T-helper 17 cell (primary cell): ENCODE data around the gene XKR7. TPM values are rescaled to one million over a fixed set of nuclear protein-coding genes. Genes with fewer than 3 reads are reported as not detected.
"Not testable (repeated sequence)": the region's sequence is repeated elsewhere in the genome, so short reads cannot be mapped to it uniquely, and the experiment has no call there.

Experiments used
- ATAC-seq: fragments of 150-1000 bp; cut with Tn5 transposase; 2 replicates; pipeline ENCODE4 v1.10.0; 2021; ENCODE audit warnings: mild to moderate bottlenecking, moderate library complexity
- DNase-seq, 3 donors: peaks; one replicate each; pipeline versions ENCODE4 v3.0.0 to v3.0.0-alpha.2; 2020 to 2021
- H3K9me3 ChIP-seq: one replicate; pipeline ENCODE4 v1.7.0; 2013; ENCODE audit warnings: low read length, mild to moderate bottlenecking; ENCODE audit not compliant: control insufficient read depth, poor library complexity, severe bottlenecking
- H3K27ac Mint-ChIP-seq: one replicate; pipeline ENCODE4 v1.8.0; 2022; ENCODE audit warnings: mild to moderate bottlenecking, moderate library complexity, mixed read lengths
- H3K27me3 Mint-ChIP-seq: one replicate; pipeline ENCODE4 v1.8.0; 2022; ENCODE audit warnings: mixed read lengths
- H3K36me3 Mint-ChIP-seq: one replicate; pipeline ENCODE4 v1.8.0; 2022; ENCODE audit warnings: low read depth, mixed read lengths
- H3K4me1 Mint-ChIP-seq: one replicate; pipeline ENCODE4 v1.8.0; 2022; ENCODE audit warnings: mild to moderate bottlenecking, mixed read lengths
- H3K4me3 Mint-ChIP-seq: one replicate; pipeline ENCODE4 v1.8.0; 2022; ENCODE audit warnings: mild to moderate bottlenecking, moderate library complexity, mixed read lengths
- total RNA-seq, 4 donors: library from RNA in 2 of 4; stranded (reverse) in 2 of 4; gene quantifications; one replicate each; pipeline ENCODE4 v1.2.3 and lab custom pipeline; 2022 to 2026

XKR7 gene, protein sequence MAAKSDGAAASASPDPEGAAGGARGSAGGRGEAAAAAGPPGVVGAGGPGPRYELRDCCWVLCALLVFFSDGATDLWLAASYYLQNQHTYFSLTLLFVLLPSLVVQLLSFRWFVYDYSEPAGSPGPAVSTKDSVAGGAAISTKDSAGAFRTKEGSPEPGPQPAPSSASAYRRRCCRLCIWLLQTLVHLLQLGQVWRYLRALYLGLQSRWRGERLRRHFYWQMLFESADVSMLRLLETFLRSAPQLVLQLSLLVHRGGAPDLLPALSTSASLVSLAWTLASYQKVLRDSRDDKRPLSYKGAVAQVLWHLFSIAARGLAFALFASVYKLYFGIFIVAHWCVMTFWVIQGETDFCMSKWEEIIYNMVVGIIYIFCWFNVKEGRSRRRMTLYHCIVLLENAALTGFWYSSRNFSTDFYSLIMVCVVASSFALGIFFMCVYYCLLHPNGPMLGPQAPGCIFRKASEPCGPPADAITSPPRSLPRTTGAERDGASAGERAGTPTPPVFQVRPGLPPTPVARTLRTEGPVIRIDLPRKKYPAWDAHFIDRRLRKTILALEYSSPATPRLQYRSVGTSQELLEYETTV
- total RNA-seq (not detected), total RNA-seq (lab: John Stamatoyannopoulos, UW) (0 to 0.08 reads per million in 2 donors)

- H3K27me3 Mint-ChIP-seq, result peaks cover 78% of the 10 kb centered on the region
- H3K9me3 ChIP-seq, result no peaks in the 10 kb centered on the region
- no peak within 1 kb of the TSS for H3K27ac Mint-ChIP-seq
- H3K4me1 Mint-ChIP-seq, result peaks cover 2% of the 10 kb centered on the region
- DNase-seq (no peak), ATAC-seq (peak; percentile 6)
- H3K4me3 Mint-ChIP-seq, result peak within 1 kb of the TSS; percentile 78
- no peaks in the 10 kb centered on the region for H3K36me3 Mint-ChIP-seq
Observed at GRCh38 chr20:31967830-31968249, at the start of gene XKR7. Gene XKR7 (plus strand): TSS chr20:31968151. CDS start chr20:31968176, 25 bp downstream.

DNA sequence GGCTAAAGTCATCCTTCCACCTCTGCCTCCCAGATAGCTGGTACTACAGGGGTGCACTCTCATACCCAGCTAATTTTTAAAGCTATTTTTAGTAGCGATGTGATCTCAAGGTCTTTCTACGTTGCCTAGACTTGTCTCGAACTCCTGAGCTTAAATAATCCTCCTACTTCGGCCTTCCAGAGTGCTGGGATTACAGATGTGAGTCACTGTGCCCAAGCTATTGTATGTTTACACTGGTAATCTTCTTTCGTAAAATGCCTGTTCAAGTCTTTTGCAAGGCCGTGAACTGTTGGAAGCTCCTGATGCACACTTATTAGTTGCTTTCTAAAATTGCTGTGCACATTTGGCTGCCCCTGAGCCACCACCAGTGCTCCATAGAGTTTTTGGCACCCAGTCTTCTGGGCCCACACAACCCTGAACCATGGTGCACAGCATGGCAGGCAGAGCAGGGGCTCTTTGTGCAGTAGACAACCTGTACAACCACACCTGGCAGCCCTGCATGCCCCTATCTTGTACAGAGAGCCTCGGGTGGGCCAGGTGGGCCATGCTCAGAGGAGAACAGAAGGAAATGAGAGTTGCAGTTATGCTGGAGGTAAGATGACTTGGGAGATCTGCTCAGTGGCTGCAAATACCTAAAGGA lies 49.4 kb upstream of the XKR7 start:
- H3K27me3 Mint-ChIP-seq, result peaks cover 54% of the 10 kb centered on the region
- DNase-seq, result no peak
- no peak overlapping the region for H3K27ac Mint-ChIP-seq
- no peaks in the 10 kb centered on the region for H3K9me3 ChIP-seq
- H3K36me3 Mint-ChIP-seq, result peaks cover 4% of the 10 kb centered on the region
- ATAC-seq, result no peak
- H3K4me3 Mint-ChIP-seq, result no peak overlapping the region
- H3K4me1 Mint-ChIP-seq, result no peaks in the 10 kb centered on the region

GRCh38 chr20:31919410-31920155 lies 48.4 kb upstream of the XKR7 start:
- Mint-ChIP-seq H3K4me1 (peaks cover 4% of the 10 kb centered on the region), H3K4me3 (peak overlapping the region; percentile 67), H3K27me3 (peaks cover 57% of the 10 kb centered on the region), H3K36me3 (peaks cover 10% of the 10 kb centered on the region), H3K27ac (no peak overlapping the region)
- no peaks in the 10 kb centered on the region for H3K9me3 ChIP-seq
- no peak for ATAC-seq
- DNase-seq, result no peak

DNA sequence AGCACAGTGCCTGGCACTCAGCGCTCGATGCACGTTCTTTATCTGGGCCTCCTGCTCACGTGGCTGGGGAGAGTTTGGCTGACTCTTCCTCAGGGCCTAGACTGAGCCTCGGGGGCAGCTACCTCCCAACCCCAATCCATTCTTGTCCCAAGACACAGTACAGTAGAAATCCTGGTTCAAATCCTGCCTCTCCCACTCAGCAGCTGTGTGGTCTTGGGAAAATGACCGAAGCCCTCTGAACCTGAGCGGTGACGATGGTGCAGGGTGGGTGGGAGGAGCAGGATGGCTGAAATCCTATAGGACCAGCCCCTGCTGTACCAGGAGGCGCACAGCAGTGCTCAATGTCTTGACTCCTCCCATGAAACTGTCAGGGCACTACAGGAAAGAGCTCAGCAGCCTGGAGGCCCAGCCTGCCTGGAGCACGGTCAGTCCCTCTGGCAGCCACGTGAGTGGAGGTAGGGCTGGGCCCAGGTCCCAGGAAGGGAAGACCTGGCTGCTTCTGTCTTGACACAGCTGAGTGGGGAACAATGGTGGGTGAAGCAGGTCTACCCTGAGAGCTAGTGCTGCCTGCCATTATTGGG lies 47.6 kb upstream of the XKR7 start:
- Mint-ChIP-seq H3K4me1 (peaks cover 4% of the 10 kb centered on the region), H3K36me3 (peaks cover 10% of the 10 kb centered on the region), H3K4me3 (peak overlapping the region; percentile 67), H3K27me3 (peaks cover 64% of the 10 kb centered on the region), H3K27ac (no peak overlapping the region)
- no peaks in the 10 kb centered on the region for H3K9me3 ChIP-seq
- ATAC-seq, result no peak
- no peak for DNase-seq

- not testable (repeated sequence) for H3K27ac Mint-ChIP-seq, H3K9me3 ChIP-seq, H3K4me3 Mint-ChIP-seq, ATAC-seq, DNase-seq, H3K4me1 Mint-ChIP-seq
- peaks cover 76% of the 10 kb centered on the region for H3K27me3 Mint-ChIP-seq
- H3K36me3 Mint-ChIP-seq, result peaks cover 10% of the 10 kb centered on the region
Observed at GRCh38 chr20:31921480-31921879, 46.5 kb upstream of the XKR7 start.

DNA sequence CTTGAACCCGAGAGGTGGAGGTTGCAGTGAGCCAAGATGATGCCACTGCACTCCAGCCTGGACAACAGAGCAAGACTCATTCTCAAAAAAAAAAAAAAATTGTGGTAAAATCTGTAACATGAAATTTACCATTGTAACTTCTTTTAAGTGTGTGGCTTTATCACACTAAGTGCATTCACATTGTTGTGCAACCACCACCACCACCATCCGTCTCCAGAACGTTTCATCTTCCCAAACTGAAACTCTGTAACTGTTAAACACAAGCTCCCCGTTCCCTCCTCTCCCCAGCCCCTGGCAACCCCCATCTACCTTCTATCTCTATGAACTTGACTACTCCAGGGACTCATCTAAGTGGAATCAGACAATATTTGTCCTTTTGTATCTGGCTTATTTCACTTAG lies 45.8 kb upstream of the XKR7 start:
- peaks cover 10% of the 10 kb centered on the region for H3K36me3 Mint-ChIP-seq
- peaks cover 76% of the 10 kb centered on the region for H3K27me3 Mint-ChIP-seq
- H3K4me3 Mint-ChIP-seq, result no peak overlapping the region

DNA sequence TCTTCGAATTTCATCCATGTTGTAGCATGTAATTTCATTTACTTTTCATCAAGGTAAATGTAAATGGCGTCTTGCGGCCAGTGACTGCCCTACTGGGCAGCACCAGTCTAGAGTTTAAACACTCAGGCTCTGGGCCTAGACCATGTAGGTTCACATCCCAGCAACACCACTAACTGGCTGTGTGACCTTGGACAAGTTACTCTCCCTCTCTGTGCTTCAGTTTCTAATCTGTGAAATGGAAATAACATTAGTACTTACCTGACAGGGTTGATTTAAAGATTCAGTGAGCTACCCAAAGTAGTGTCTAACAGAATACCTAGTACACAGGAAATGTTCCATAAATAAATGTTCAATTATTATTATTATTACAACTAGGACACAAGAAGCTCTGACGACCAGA lies 45.4 kb upstream of the XKR7 start:
- no peak for DNase-seq
- no peaks in the 10 kb centered on the region for H3K9me3 ChIP-seq
- ATAC-seq, result no peak
- Mint-ChIP-seq H3K4me1 (peaks cover 4% of the 10 kb centered on the region), H3K27me3 (peaks cover 72% of the 10 kb centered on the region), H3K27ac (no peak overlapping the region), H3K36me3 (peaks cover 10% of the 10 kb centered on the region), H3K4me3 (no peak overlapping the region)

More for the DNA sequence above, 45.8 kb upstream of the XKR7 start:
- Mint-ChIP-seq H3K4me1 (peaks cover 4% of the 10 kb centered on the region), H3K27ac (no peak overlapping the region)
- ATAC-seq (no peak), DNase-seq (no peak)
- H3K9me3 ChIP-seq, result no peaks in the 10 kb centered on the region

DNA sequence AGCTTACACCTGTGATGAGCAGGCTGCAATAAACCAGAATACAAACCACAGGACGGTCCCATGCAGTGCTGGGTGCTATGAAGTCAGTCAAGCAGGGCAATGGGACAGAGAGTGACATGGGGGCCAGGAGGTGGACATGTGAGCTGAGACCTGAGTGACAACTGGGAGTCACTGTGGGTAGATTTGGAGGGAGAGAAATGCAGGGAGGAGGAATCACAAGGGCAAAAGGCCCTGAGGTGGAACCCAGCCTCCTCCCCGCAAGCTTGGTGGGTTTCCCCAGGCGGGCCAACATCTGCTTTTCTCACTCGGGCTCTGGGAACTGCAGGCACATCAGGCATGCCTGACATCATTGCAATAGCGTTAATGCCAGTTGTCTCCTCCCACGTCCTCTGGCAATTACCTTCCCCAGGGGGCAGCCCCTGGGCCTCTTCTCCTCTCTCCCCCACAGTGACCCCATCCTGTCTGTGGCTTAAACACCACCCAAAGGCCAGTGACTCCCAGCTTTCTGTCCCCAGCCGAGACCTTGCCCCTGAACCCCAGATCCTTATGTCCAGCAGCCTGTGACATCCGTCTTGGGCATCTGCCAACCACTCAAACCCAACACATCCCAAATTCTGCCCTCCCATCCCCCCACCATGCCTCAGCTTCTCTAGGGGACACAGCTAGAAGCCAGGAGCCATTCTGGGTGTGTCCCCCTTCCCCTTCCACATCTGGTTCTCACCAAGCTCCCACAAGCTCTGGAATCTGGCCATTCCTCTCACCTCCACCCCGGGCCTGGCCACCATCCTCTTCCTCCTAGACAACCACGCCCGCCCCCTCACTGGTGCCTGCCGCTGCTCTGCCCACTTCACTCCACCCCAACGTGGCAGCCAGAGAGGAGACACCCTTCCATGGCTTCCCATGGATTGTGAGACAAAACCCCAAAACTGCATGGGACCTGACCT lies 44.3 kb upstream of the XKR7 start:
- H3K9me3 ChIP-seq, result no peaks in the 10 kb centered on the region
- Mint-ChIP-seq H3K27me3 (peaks cover 64% of the 10 kb centered on the region), H3K4me1 (peaks cover 4% of the 10 kb centered on the region), H3K36me3 (peaks cover 8% of the 10 kb centered on the region), H3K27ac (no peak overlapping the region), H3K4me3 (no peak overlapping the region)
- ATAC-seq, result no peak
- no peak for DNase-seq

DNA sequence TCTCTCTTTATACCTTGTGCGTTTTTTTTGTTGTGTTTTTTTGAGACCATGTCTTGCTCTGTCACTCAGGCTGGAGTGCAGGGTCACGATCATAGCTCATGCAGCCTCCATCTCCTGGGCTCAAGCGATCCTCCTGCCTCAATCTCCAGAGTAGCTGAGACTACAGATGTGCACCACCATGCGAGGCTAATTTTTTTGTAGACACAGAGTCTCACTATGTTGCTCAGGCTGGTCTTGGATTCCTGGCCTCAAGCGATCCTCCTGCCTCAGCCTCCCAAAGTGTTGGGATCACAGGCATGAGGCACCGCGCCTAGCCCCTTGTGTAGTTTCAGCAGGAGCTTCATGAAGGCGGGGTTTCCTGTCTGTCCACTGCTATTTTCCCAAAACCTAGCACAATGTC lies 43.4 kb upstream of the XKR7 start:
- H3K27me3 Mint-ChIP-seq, result peaks cover 62% of the 10 kb centered on the region
- peaks cover 8% of the 10 kb centered on the region for H3K36me3 Mint-ChIP-seq
- H3K27ac Mint-ChIP-seq, result no peak overlapping the region
- peaks cover 4% of the 10 kb centered on the region for H3K4me1 Mint-ChIP-seq
- ATAC-seq (no peak), DNase-seq (no peak)
- H3K4me3 Mint-ChIP-seq, result no peak overlapping the region
- H3K9me3 ChIP-seq, result no peaks in the 10 kb centered on the region

GRCh38 chr20:31925631-31926030 lies 42.3 kb upstream of the XKR7 start:
- Mint-ChIP-seq H3K4me3 (no peak overlapping the region), H3K4me1 (peaks cover 4% of the 10 kb centered on the region), H3K27me3 (peaks cover 56% of the 10 kb centered on the region), H3K36me3 (peaks cover 6% of the 10 kb centered on the region), H3K27ac (no peak overlapping the region)
- H3K9me3 ChIP-seq, result no peaks in the 10 kb centered on the region
- no peak for ATAC-seq
- DNase-seq, result no peak

- no peak overlapping the region for H3K27ac Mint-ChIP-seq
- ATAC-seq (no peak), DNase-seq (no peak)
- no peaks in the 10 kb centered on the region for H3K9me3 ChIP-seq
- H3K27me3 Mint-ChIP-seq, result peaks cover 60% of the 10 kb centered on the region
- H3K4me1 Mint-ChIP-seq, result peaks cover 4% of the 10 kb centered on the region
- H3K4me3 Mint-ChIP-seq, result no peak overlapping the region
- H3K36me3 Mint-ChIP-seq, result peaks cover 6% of the 10 kb centered on the region
Observed at GRCh38 chr20:31926493-31926892, 41.5 kb upstream of the XKR7 start.

GRCh38 chr20:31927627-31928159 lies 40.3 kb upstream of the XKR7 start:
- H3K36me3 Mint-ChIP-seq, result peaks cover 6% of the 10 kb centered on the region
- H3K9me3 ChIP-seq, result no peaks in the 10 kb centered on the region
- no peak for DNase-seq
- H3K27ac Mint-ChIP-seq, result no peak overlapping the region
- H3K4me3 Mint-ChIP-seq, result no peak overlapping the region
- ATAC-seq, result no peak
- H3K27me3 Mint-ChIP-seq, result peaks cover 57% of the 10 kb centered on the region
- peaks cover 4% of the 10 kb centered on the region for H3K4me1 Mint-ChIP-seq
